PC-3 (cell line): Measurements from ENCODE around the gene FILIP1L.

ENCODE experiments used
- EZH2 ChIP-seq: fragments of 300-600 bp; sonication (generic); IDR thresholded peaks from one replicate; pipeline ENCODE4 v1.6.1; 2017; ENCODE audit warnings: antibody characterized with exemption, mild to moderate bottlenecking, low read length; ENCODE audit not compliant: unreplicated experiment
- EZH2phosphoT487 ChIP-seq: fragments of 300-600 bp; sonication (generic); IDR thresholded peaks from 2 replicates; pipeline ENCODE4 v1.6.1; 2018; ENCODE audit warnings: mild to moderate bottlenecking, antibody characterized with exemption, low read length, borderline replicate concordance
- TF ChIP-seq, protein P1 (sequence below): fragments of 300-600 bp; sonication (generic); conservative IDR thresholded peaks from 2 replicates; pipeline ENCODE4 v1.5.1; 2017; ENCODE audit warnings: antibody characterized with exemption, low read depth, mild to moderate bottlenecking, low read length

DNA sequence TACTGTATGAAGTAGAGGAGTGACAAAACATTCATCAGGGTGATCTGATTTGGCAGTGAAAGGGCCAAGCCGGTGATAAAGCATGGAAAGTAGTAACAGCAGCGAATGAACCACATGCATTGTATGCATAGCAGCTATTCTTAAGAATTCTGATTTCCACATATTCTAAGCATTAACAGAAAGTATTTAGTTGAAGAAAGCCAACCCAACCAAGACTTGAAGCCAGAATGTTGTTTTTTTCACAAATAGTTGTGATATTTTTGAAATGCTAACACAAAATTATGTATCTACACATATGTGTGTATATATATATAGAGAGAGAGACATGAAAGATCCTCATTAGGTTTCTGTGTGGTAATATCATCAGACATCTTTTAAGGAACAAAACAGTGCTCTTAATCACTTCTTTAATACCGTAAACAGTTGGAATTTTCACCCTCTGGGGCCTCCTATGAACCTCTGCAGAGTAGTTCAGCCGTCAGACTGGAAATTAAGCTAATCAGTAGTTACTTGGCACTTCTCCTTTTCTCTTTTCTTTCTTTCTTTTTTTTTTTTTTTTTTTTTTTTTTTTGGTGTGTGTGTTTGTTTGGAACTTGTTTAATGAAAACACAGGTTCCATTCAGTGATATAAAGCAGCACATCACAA, 157.0 kb downstream of the FILIP1L start:
- TF ChIP-seq, protein P1, sequence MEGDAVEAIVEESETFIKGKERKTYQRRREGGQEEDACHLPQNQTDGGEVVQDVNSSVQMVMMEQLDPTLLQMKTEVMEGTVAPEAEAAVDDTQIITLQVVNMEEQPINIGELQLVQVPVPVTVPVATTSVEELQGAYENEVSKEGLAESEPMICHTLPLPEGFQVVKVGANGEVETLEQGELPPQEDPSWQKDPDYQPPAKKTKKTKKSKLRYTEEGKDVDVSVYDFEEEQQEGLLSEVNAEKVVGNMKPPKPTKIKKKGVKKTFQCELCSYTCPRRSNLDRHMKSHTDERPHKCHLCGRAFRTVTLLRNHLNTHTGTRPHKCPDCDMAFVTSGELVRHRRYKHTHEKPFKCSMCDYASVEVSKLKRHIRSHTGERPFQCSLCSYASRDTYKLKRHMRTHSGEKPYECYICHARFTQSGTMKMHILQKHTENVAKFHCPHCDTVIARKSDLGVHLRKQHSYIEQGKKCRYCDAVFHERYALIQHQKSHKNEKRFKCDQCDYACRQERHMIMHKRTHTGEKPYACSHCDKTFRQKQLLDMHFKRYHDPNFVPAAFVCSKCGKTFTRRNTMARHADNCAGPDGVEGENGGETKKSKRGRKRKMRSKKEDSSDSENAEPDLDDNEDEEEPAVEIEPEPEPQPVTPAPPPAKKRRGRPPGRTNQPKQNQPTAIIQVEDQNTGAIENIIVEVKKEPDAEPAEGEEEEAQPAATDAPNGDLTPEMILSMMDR, result no peak
- no peak for TF ChIP-seq EZH2
- no peak for TF ChIP-seq EZH2phosphoT487
